OCI-LY1 (cell line): ENCODE measurements around the gene DKK1.

ENCODE experiments used
- CTCF ChIP-seq: fragments of 200-600 bp; sonication (generic), shearing (Covaris generic); IDR thresholded peaks from 2 replicates; pipeline ENCODE4 v1.5.1; 2017; ENCODE audit warnings: mild to moderate bottlenecking, antibody characterized with exemption, low read length, moderate library complexity, mixed read lengths
- EZH2 ChIP-seq: fragments of 200-600 bp; sonication (generic), shearing (Covaris generic); IDR thresholded peaks from 2 replicates; pipeline ENCODE4 v1.8.0; 2017; ENCODE audit warnings: borderline replicate concordance, mixed run types, mild to moderate bottlenecking, antibody characterized with exemption, low read length, moderate library complexity, mixed read lengths

DNA sequence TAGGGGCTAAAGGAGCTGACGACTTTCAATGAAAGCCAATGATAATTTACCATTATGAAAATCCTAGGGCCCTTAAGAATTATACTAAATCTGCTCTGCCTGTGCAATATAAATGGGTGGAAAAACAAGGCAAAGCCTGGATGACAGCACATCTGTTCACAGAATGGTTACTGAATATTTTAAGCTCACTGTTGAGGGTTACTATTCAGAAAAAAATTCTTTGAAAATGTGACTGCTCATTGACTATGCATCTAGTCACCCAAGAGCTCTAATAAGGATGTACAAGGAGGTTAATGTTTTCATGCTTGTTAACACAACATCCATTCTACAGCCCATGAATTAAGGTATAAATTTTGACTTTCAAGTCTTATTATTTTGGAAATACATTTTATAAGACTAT, 8.9 kb downstream of the DKK1 start:
- TF ChIP-seq EZH2 (no peak), CTCF (no peak)
